ENCODE measurements around the gene RYR1.

RYR1 gene

DNA sequence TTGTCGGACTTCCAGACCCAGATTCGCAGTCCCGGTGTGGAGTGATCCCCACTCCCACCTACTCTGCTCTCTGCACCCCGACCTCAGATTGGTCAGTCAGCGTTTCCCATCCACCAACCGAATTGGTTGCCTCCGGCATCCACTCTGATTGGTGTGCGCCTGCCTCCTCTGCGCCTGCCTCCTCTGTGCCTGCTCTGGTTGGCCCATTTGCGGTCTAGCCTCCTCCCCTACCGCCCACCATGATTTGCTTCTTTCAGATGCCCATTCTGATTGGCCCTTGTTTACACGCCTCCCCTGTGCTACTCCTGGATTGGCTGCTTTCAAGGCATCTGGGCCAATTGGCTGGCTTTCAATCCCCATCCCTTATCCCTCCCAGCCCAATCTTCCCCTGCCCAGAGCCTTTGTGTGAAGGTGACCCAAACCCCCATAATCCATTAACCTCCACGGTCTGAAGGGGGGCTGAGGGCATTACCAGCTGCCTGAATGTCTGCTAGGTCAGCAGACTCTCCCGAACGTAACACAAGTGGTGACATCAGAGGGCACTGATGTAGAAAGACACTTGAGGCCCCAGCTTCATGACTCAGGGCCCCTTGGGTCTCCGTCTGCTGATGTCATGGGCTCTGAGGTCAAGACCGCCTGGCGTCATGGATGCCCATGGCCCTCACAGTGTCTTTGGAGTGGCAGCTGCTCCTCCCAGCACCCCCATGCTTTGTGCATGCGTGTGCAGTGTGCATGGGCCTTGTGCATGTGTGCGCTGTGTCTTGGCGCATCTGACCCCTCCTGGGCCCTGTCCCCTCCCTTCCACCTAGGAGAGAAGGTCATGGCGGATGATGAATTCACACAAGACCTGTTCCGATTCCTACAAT, 103.8 kb downstream of the RYR1 start:
- Mint-ChIP-seq H3K9me3 (peaks cover 25% of the 10 kb centered on the region), H3K4me1 (ENCODE audit: low read depth) (peaks cover 19% of the 10 kb centered on the region), H3K27me3 (peaks cover 30% of the 10 kb centered on the region), H3K36me3 (ENCODE audit: low read depth) (no peaks in the 10 kb centered on the region), H3K4me3 (no peak overlapping the region), H3K27ac (no peak overlapping the region)
- intact Hi-C loops (cut with micrococcal nuclease) = no loop called here

DNA sequence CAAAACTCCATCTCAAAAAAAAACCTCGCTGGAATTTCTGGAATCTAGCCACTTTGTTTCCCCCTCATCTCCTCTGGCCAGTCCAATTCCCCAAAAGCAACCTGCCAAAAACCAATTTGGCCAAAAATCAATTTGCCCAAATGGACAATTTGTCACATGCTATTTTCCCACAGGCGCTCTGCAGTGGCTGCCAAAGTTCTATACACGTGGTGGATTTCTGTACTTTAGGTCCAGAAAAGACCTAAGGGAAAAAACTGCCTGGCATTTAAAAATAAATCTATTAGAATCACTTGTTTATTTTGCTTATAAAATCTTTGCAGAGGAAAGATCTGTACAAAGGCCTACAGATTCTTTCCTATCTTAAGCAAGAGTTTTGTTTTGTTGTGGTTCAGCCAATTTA, 104.9 kb downstream of the RYR1 start:
- intact Hi-C loops (cut with micrococcal nuclease) = no loop called here
- Mint-ChIP-seq H3K9me3 (peaks cover 25% of the 10 kb centered on the region), H3K36me3 (ENCODE audit: low read depth) (no peaks in the 10 kb centered on the region), H3K27me3 (peaks cover 24% of the 10 kb centered on the region), H3K27ac (no peak overlapping the region), H3K4me3 (no peak overlapping the region), H3K4me1 (ENCODE audit: low read depth) (peaks cover 19% of the 10 kb centered on the region)

DNA sequence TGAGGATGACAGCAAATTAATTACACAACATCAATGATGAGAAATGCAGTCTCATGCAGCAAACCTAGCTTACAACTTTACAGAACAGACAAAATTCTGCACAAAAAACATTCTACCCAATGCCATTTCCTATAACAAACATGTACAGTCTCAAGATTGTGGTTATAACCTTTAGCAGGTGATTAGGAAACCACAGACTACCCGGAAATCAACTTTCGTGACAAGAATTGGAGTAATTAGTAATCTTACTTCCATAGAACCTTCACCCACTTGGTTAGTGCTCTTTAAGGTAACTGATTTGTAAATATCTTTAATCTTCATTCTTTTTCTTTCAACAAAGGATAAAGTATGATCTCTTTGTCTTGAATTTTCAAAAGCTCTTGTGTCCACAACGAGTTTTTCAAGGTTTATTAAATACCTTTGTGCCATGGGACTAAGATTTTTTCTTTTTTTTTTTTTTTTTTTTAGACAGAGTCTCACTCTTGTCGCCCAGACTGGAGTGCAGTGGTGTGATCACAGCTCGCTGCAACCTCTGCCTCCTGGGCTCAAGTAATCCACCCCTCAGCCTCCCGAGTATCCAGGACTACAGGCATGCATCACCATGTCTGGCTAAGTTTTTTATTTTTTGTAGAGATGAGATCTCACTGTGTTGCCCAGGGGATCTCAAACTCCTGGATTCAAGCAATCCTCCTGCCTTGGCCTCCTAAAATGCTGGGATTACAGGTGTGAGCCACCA, 105.5 kb downstream of the RYR1 start:
- H3K4me1 Mint-ChIP-seq (ENCODE audit: low read depth) = peaks cover 23% of the 10 kb centered on the region
- intact Hi-C loops (cut with micrococcal nuclease) = no loop called here
- no peak overlapping the region for H3K4me3 Mint-ChIP-seq
- peaks cover 26% of the 10 kb centered on the region for H3K27me3 Mint-ChIP-seq
- no peak overlapping the region for H3K27ac Mint-ChIP-seq
- H3K9me3 Mint-ChIP-seq = peaks cover 25% of the 10 kb centered on the region
- H3K36me3 Mint-ChIP-seq (ENCODE audit: low read depth) = no peaks in the 10 kb centered on the region

DNA sequence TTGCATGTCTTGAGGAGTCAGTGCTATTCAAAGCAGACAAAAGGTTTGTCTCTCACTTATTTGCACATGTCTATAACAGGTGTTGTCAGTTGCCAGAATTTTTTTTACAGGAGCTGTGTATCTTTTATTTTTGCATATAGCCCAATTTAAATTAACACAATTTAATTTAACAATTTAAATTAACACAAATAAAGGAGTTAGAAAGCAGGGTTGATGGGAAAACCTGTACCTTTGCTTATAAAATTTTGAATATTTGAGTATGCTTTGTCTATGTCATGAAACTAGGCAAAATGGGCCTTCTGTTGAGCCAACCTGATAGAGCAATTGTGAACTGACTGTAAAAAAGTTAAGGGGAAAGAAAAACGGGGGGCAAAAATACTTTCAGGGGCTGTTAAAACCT, 106.3 kb downstream of the RYR1 start:
- Mint-ChIP-seq H3K4me1 (ENCODE audit: low read depth) (peaks cover 29% of the 10 kb centered on the region), H3K27me3 (peaks cover 19% of the 10 kb centered on the region), H3K27ac (no peak overlapping the region), H3K36me3 (ENCODE audit: low read depth) (no peaks in the 10 kb centered on the region), H3K9me3 (peaks cover 21% of the 10 kb centered on the region), H3K4me3 (no peak overlapping the region)
- intact Hi-C loops (cut with micrococcal nuclease) = loop anchor here (10.0 kb wide), 1 partner anchor 395 kb away; the partner anchor contains the start of genes MRPS12 and SARS2

DNA sequence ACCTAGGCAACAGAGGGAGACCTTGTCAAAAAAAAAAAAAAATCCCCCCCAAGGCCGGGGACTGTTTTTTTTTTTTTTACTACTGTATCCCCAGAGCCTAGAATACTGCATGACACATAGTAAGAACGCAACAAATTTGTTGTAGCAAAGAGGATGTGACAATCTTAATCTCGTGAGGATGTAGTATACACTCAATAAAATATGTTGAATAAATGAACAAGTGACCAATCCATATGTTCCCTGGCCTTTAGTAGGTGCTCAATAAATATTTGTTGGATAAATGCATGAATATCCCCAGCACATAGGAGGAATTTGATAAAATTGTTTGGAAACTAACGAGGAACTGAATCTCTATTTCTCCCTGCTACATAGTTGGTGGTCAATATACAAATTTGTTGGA, 108.5 kb downstream of the RYR1 start:
- no peak overlapping the region for H3K4me3 Mint-ChIP-seq
- peaks cover 10% of the 10 kb centered on the region for H3K27me3 Mint-ChIP-seq
- intact Hi-C loops (cut with micrococcal nuclease) = loop anchor here (10.0 kb wide), 1 partner anchor 393 kb away; the partner anchor contains the start of genes MRPS12 and SARS2
- H3K4me1 Mint-ChIP-seq (ENCODE audit: low read depth) = peaks cover 19% of the 10 kb centered on the region
- H3K9me3 Mint-ChIP-seq = no peaks in the 10 kb centered on the region
- H3K36me3 Mint-ChIP-seq (ENCODE audit: low read depth) = no peaks in the 10 kb centered on the region
- H3K27ac Mint-ChIP-seq = no peak overlapping the region

DNA sequence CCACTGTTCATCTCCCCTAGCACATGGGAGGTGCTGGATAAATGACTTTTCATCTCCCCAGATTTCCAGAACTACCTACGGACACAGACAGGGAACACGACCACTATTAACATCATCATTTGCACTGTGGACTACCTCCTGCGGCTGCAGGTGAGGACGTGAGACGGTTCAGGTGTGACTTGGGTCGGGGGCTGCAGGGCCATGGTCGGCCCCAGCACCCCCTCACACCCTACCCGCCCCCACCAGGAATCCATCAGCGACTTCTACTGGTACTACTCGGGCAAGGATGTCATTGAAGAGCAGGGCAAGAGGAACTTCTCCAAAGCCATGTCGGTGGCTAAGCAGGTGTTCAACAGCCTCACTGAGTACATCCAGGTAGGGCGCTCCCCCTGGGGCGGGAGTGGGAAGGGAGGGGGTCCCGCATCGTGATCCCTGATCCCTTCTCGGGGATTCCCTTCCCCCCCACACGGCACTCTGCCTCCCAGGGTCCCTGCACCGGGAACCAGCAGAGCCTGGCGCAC, 109.9 kb downstream of the RYR1 start:
- intact Hi-C loops (cut with micrococcal nuclease) = loop anchor here (10.0 kb wide), 1 partner anchor 391 kb away; the partner anchor contains the start of genes MRPS12 and SARS2
- Mint-ChIP-seq H3K27ac (no peak overlapping the region), H3K9me3 (no peaks in the 10 kb centered on the region), H3K4me1 (ENCODE audit: low read depth) (peaks cover 29% of the 10 kb centered on the region), H3K27me3 (peaks cover 11% of the 10 kb centered on the region), H3K4me3 (no peak overlapping the region), H3K36me3 (ENCODE audit: low read depth) (no peaks in the 10 kb centered on the region)

DNA sequence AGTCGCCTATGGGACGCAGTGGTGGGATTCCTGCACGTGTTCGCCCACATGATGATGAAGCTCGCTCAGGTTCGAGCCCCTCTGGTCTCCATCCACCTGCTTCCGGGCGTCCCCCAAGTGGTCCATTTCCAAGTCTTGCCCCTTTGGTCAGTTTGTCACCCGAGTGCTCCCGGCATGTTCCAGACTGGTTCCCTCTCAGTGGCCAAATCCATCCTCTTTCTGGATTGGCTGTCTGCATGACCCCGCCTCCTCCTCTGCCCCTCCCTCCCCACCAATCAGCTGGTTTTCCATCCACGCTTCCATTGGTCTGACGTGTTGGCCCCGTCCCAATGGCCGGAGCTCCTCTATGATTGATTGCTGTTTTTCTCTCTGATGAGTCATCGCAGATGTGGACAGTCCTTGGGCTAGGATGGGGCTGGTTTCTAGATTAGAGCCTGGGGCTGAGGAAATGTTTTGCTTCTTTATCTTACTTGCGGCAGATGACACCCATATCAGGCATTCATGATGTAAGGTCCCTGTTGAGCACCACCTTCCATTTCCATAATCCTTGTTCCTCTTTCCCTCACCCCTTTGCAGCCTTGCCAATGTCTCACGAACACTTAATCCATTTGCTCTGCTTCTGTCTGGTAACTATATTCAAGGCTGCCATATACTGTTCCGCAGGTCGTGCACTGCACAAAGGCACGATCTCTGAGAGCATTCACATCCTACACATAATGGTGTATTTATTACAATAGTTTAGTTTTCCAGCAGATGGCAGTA, 110.5 kb downstream of the RYR1 start:
- no peaks in the 10 kb centered on the region for H3K9me3 Mint-ChIP-seq
- peak overlapping the region; percentile 29 for H3K27ac Mint-ChIP-seq
- intact Hi-C loops (cut with micrococcal nuclease) = loop anchor here (1.0 to 10.0 kb wide), 2 partner anchors 90 to 391 kb away; partner anchors contain the start of genes MRPS12 and SARS2
- H3K4me1 Mint-ChIP-seq (ENCODE audit: low read depth) = peaks cover 29% of the 10 kb centered on the region
- peak overlapping the region; percentile 62 for H3K4me3 Mint-ChIP-seq
- H3K27me3 Mint-ChIP-seq = peaks cover 10% of the 10 kb centered on the region
- H3K36me3 Mint-ChIP-seq (ENCODE audit: low read depth) = no peaks in the 10 kb centered on the region

DNA sequence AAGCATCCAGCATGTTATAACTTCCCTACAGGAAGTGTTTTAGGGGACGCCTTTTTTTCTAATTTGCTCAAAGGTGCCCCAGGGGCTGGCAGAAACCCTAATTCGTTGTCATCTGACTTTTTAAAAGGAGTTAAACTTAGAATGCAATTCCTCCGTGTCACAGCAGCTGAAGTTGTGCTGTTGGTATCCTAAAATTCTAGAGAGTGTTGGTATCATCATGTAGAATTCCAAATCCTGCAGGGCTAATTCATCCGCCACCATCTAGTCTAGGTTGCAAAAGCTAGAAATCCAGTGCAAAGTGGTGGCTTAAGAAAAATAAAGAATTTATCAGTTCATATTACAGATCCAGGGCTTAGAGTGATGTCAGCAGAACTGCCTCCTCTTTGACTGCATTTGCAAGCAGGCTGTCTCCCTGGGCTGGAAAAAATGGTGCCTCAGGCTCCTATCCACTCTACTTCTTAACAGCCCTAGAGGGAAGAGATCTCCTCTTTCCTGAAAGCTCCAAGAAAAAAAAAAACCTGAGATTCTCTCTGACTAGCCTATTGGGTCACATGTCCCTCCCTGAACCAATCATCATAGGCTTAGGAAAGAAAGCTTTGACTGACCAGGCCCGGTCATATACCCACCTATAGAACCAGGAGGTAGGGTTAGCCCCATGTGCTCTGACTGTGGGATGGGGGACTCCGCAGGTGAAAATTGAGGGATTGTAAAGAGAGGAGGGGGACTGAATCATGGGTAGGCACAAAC, 111.3 kb downstream of the RYR1 start:
- peaks cover 29% of the 10 kb centered on the region for H3K4me1 Mint-ChIP-seq (ENCODE audit: low read depth)
- intact Hi-C loops (cut with micrococcal nuclease) = loop anchor here (1.0 to 10.0 kb wide), 2 partner anchors 90 to 390 kb away; partner anchors contain the start of genes MRPS12 and SARS2
- no peaks in the 10 kb centered on the region for H3K9me3 Mint-ChIP-seq
- peaks cover 12% of the 10 kb centered on the region for H3K27me3 Mint-ChIP-seq
- peak overlapping the region; percentile 62 for H3K4me3 Mint-ChIP-seq
- no peaks in the 10 kb centered on the region for H3K36me3 Mint-ChIP-seq (ENCODE audit: low read depth)
- peak overlapping the region; percentile 29 for H3K27ac Mint-ChIP-seq

DNA sequence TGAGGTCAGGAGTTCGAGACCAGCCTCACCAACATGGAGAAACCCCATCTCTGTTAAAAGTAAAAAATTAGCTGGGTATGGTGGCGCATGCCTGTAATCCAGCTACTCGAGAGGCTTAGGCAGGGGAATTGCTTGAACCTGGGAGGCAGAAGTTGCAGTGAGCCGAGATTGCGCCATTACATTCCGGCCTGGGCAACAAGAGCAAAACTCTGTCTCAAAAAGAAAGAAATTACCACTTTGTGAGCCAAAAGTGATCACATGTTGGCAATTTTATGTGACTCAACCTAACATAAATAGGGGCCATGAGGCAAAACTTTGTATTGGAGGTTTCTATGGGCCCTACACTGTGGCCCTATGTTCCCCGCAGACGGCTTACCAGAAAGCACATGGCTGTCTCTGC, 112.1 kb downstream of the RYR1 start:
- Mint-ChIP-seq H3K4me3 (no peak overlapping the region), H3K9me3 (no peaks in the 10 kb centered on the region), H3K27me3 (peaks cover 15% of the 10 kb centered on the region), H3K4me1 (ENCODE audit: low read depth) (peaks cover 29% of the 10 kb centered on the region), H3K27ac (peak overlapping the region; percentile 20), H3K36me3 (ENCODE audit: low read depth) (no peaks in the 10 kb centered on the region)
- intact Hi-C loops (cut with micrococcal nuclease) = loop anchor here (10.0 kb wide), 1 partner anchor 389 kb away; the partner anchor contains the start of genes MRPS12 and SARS2

DNA sequence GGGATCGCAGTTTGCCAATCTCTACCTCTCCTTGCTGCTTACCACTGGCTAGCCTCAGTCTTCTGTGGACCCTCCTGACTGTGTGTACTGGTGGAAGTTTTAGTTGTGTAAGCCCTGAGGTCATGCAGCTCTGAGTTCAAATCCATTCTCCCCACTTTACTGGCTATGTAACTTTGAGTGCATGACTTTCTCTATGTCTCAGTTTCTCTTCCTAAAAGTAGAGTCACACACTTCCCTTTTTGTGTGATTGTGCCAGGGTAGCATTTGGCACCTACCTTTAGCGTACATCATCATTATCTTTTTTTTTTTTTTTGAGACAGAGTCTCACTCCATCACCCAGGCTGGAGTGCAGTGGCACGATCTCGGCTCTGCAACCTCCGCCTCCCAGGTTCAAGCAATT, 113.9 kb downstream of the RYR1 start:
- intact Hi-C loops (cut with micrococcal nuclease) = loop anchor here (10.0 kb wide), 1 partner anchor 387 kb away; the partner anchor contains the start of genes MRPS12 and SARS2
- H3K9me3 Mint-ChIP-seq = no peaks in the 10 kb centered on the region
- no peaks in the 10 kb centered on the region for H3K36me3 Mint-ChIP-seq (ENCODE audit: low read depth)
- H3K4me1 Mint-ChIP-seq (ENCODE audit: low read depth) = peaks cover 37% of the 10 kb centered on the region
- H3K27me3 Mint-ChIP-seq = peaks cover 23% of the 10 kb centered on the region
- no peak overlapping the region for H3K4me3 Mint-ChIP-seq
- peak overlapping the region; percentile 58 for H3K27ac Mint-ChIP-seq

DNA sequence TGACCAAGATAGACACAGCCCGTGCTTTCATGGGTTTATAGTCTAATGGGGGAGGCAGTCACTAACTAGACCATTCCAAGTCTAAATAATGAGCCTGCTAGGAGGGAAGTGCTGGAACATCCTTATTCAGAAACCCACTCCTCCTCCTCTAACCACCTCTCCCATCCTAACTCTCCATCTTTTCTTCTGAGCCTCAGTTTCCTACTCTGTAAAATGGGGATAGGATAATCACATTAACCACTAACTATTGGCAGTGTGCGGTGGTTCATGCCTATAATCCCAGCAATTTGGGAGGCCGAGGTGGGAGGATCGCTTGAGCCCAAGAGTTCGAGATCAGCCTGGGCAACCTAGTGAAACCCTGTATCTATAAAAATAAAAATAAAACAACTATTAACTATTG, 115.6 kb downstream of the RYR1 start:
- no peak overlapping the region for H3K27ac Mint-ChIP-seq
- no peak overlapping the region for H3K4me3 Mint-ChIP-seq
- no peaks in the 10 kb centered on the region for H3K9me3 Mint-ChIP-seq
- H3K27me3 Mint-ChIP-seq = peaks cover 20% of the 10 kb centered on the region
- no peaks in the 10 kb centered on the region for H3K36me3 Mint-ChIP-seq (ENCODE audit: low read depth)
- peaks cover 31% of the 10 kb centered on the region for H3K4me1 Mint-ChIP-seq (ENCODE audit: low read depth)
- intact Hi-C loops (cut with micrococcal nuclease) = loop anchor here (10.0 kb wide), 1 partner anchor 386 kb away; the partner anchor contains the start of genes MRPS12 and SARS2

DNA sequence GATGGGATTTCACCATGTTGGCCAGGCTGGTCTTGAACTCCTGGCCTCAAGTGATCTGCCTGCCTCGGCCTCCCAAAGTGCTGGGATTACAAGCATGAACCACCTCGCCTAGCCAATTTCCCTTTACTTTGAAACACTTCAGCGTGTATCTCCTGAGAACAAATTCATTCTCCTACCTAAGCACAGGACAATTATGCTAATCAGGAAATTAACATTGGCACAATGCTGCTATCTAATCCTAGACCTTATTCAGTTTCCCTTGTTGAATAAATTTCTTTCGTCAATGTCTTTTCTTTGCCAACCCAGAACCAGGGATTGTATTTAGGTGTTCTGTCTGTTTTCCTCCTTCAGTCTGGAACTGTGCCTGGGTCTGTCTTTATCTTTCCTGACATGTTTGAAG, 116.5 kb downstream of the RYR1 start:
- peaks cover 20% of the 10 kb centered on the region for H3K27me3 Mint-ChIP-seq
- H3K27ac Mint-ChIP-seq = no peak overlapping the region
- no peak overlapping the region for H3K4me3 Mint-ChIP-seq
- no peaks in the 10 kb centered on the region for H3K9me3 Mint-ChIP-seq
- intact Hi-C loops (cut with micrococcal nuclease) = loop anchor here (10.0 kb wide), 1 partner anchor 385 kb away; the partner anchor contains the start of genes MRPS12 and SARS2
- peaks cover 23% of the 10 kb centered on the region for H3K4me1 Mint-ChIP-seq (ENCODE audit: low read depth)
- no peaks in the 10 kb centered on the region for H3K36me3 Mint-ChIP-seq (ENCODE audit: low read depth)

All from dendritic cell treated with granulocyte-macrophage colony-stimulating factor and Interleukin-4, amounts not matched to agents 40 ng/mL and 50 ng/mL, for 4 days (primary cell).